GM12878 (cell line): ENCODE data around the gene SACS. TPM values are rescaled to one million over a fixed set of nuclear protein-coding genes. Genes with fewer than 3 reads are reported as not detected.

Experiments
- ATAC-seq: fragments of 200-7000 bp; cut with Tn5 transposase; 3 replicates; pipeline ENCODE4 v1.9.1; 2020; ENCODE audit warnings: mild to moderate bottlenecking, moderate library complexity
- BruUV-seq: library from RNA; stranded (reverse); fragments of 400-500 nt; replicated peaks from 2 replicates; lab custom pipeline; 2021; lab: Mats Ljungman, UMichigan
- CTCF ChIA-PET: fragments of 300-600 bp; sonication (Branson Sonifier 250); formaldehyde crosslinking; extraction: SDS; loops from one replicate; lab custom pipeline; 2021; ENCODE audit warnings: inconsistent platforms; lab: Yijun Ruan, JAX
- POLR2A ChIA-PET: fragments of 350-600 bp; formaldehyde crosslinking; extraction: SDS; loops from one replicate; lab custom pipeline; 2021; ENCODE audit warnings: inconsistent platforms; lab: Charles Lee
- RAD21 ChIA-PET: fragments of 300-600 bp; sonication (Branson Sonifier 250); formaldehyde crosslinking; loops from one replicate; lab custom pipeline; 2023; ENCODE audit warnings: antibody characterized with exemption; ENCODE audit not compliant: unreplicated experiment; lab: Charles Lee
- SMC1A ChIA-PET: fragments of 300-600 bp; sonication (Branson Sonifier 250); formaldehyde crosslinking; loops from one replicate; lab custom pipeline; 2023; ENCODE audit not compliant: unreplicated experiment, uncharacterized antibody; lab: Charles Lee
- DNase-seq: peaks from one replicate; pipeline ENCODE4 v3.0.0-alpha.2; 2011; ENCODE audit warnings: low read depth, low spot score
- FAIRE-seq: peaks from 3 replicates; lab custom pipeline; 2011; peaks lifted over from hg19 to GRCh38; lab: Jason Lieb, UNC
- H2AFZ ChIP-seq: 2 replicates; pipeline ENCODE4 v1.6.0; 2011; ENCODE audit warnings: low read depth, low read length, control low read depth; ENCODE audit not compliant: control insufficient read depth
- H3K27ac ChIP-seq: 2 replicates; pipeline ENCODE4 v1.5.1; 2011; ENCODE audit warnings: control low read depth; ENCODE audit not compliant: control insufficient read depth, insufficient read depth
- H3K27me3 ChIP-seq, 2 experiments: replicated peaks in 1 of 2; 2 replicates each; pipeline versions ENCODE4 v1.6.0 to v1.6.1; 2011; ENCODE audit warnings: low read length in 1 of 2; ENCODE audit not compliant: control insufficient read depth in 2 of 2, insufficient read depth in 2 of 2
- H3K36me3 ChIP-seq, 2 experiments: 2 replicates each; pipeline ENCODE4 v1.5.1; 2011; ENCODE audit warnings: low read length in 1 of 2; ENCODE audit not compliant: control insufficient read depth in 2 of 2, insufficient read depth in 2 of 2
- H3K4me1 ChIP-seq: 2 replicates; pipeline ENCODE4 v1.6.1; 2011; ENCODE audit warnings: mild to moderate bottlenecking, low read length, moderate library complexity, mixed read lengths; ENCODE audit not compliant: control insufficient read depth, insufficient read depth
- H3K4me2 ChIP-seq: 2 replicates; pipeline ENCODE4 v1.6.0; 2011; ENCODE audit warnings: control low read depth; ENCODE audit not compliant: control insufficient read depth, insufficient read depth
- H3K4me3 ChIP-seq: fragments of 200-600 bp; sonication (generic); 2 replicates; pipeline ENCODE4 v1.5.1; 2016
- H3K79me2 ChIP-seq: 2 replicates; pipeline ENCODE4 v1.6.0; 2011; ENCODE audit warnings: low read length; ENCODE audit not compliant: control insufficient read depth, insufficient read depth
- H3K9ac ChIP-seq: 2 replicates; pipeline ENCODE4 v1.8.0; 2011; ENCODE audit warnings: low read length, control low read depth, mixed read lengths; ENCODE audit not compliant: control insufficient read depth, insufficient read depth
- H3K9me3 ChIP-seq: replicated peaks from 3 replicates; pipeline ENCODE4 v1.5.1; 2011; ENCODE audit warnings: mild to moderate bottlenecking, low read length; ENCODE audit not compliant: control insufficient read depth, insufficient read depth
- H4K20me1 ChIP-seq: 2 replicates; pipeline ENCODE4 v1.6.0; 2011; ENCODE audit not compliant: control insufficient read depth, insufficient read depth
- ATF7 ChIP-seq: fragments of 450-650 bp; IDR thresholded peaks from 2 replicates; pipeline ENCODE4 v1.6.1; 2016; ENCODE audit warnings: low read depth, mild to moderate bottlenecking
- BRCA1 ChIP-seq: IDR thresholded peaks from 2 replicates; pipeline ENCODE4 v1.6.1; 2011; ENCODE audit warnings: low read depth, low read length, improper control_type of control experiment
- CREM ChIP-seq: IDR thresholded peaks from 2 replicates; pipeline ENCODE4 v1.6.1; 2014; ENCODE audit warnings: antibody characterized with exemption, low read depth
- IKZF2 ChIP-seq, 2 experiments: fragments of 450-650 bp; IDR thresholded peaks; 2 replicates each; pipeline ENCODE4 v1.6.1; 2017; ENCODE audit warnings: mild to moderate bottlenecking in 2 of 2, moderate library complexity in 2 of 2
- JUNB ChIP-seq: IDR thresholded peaks from 2 replicates; pipeline ENCODE4 v1.6.1; 2016; ENCODE audit warnings: antibody characterized with exemption, mild to moderate bottlenecking
- KLF5 ChIP-seq: fragments of 450-650 bp; IDR thresholded peaks from 2 replicates; pipeline ENCODE4 v1.6.1; 2014; ENCODE audit warnings: mild to moderate bottlenecking; ENCODE audit not compliant: partially characterized antibody
- MTA2 ChIP-seq: fragments of 450-650 bp; IDR thresholded peaks from 2 replicates; pipeline ENCODE4 v1.6.1; 2016; ENCODE audit warnings: low read depth, mild to moderate bottlenecking, moderate library complexity
- NFIC ChIP-seq: IDR thresholded peaks from 2 replicates; pipeline ENCODE4 v1.6.1; 2012; ENCODE audit warnings: low read depth, mild to moderate bottlenecking, inconsistent platforms, low read length, moderate library complexity
- NR2C2 ChIP-seq: IDR thresholded peaks from 2 replicates; pipeline ENCODE4 v1.6.1; 2011; ENCODE audit warnings: borderline replicate concordance, low read depth; ENCODE audit not compliant: control insufficient read depth, insufficient read length
- TAF1 ChIP-seq: IDR thresholded peaks from 2 replicates; pipeline ENCODE4 v1.6.1; 2011; ENCODE audit warnings: mild to moderate bottlenecking, low read depth, low read length, borderline replicate concordance
- WGBS: methylation state at CpG from one replicate; pipeline ENCODE4 v1.1.6; 2016; ENCODE audit warnings: low lambda C conversion rate; ENCODE audit not compliant: insufficient replicate concordance, insufficient coverage; ENCODE audit errors: missing lambda C conversion rate; 5-methylcytosine and 5-hydroxymethylcytosine counted together
- in situ Hi-C: fragments of 300-500 bp; cut with MboI; formaldehyde crosslinking; loops from 9 replicates; pipeline ENCODE4 v1.14.3; 2018; ENCODE audit warnings: mixed read lengths
- intact Hi-C: fragments of 100-400 bp; cut with micrococcal nuclease; formaldehyde crosslinking; loops from one replicate; pipeline ENCODE4 v1.14.2; 2022; ENCODE audit not compliant: unreplicated experiment
- polyA plus RNA-seq, 11 experiments: library from polyadenylated mRNA; depleted of rRNA in 4 of 11; unstranded in 6 of 11; stranded (reverse) in 5 of 11; fragments of >200 nt; fragmentation: Nextera tagmentation in 4 of 11; fragmentation: Illumina TruSeq in 1 of 11; extraction: Ambion mirVana in 4 of 11; extraction: Trizol in 1 of 11; gene quantifications; 1 replicate in 1 of 11; 2 replicates in 10 of 11; pipeline versions ENCODE4 v1.2.1 to v1.2.3, GENCODE V29; 2011 to 2016; ENCODE audit warnings: inconsistent platforms in 2 of 11, missing spikeins in 2 of 11, low read depth in 1 of 11
- total RNA-seq, 4 experiments: library from RNA; depleted of rRNA in 3 of 4; stranded (reverse); fragments of >200 nt in 3 of 4; fragmentation: Illumina TruSeq in 1 of 4; extraction: Trizol in 1 of 4; gene quantifications; 2 replicates each; pipeline versions ENCODE4 v1.2.1 to v1.2.3, GENCODE V29; 2013 to 2021
- TF ChIP-seq, protein P1 (sequence below): IDR thresholded peaks from 2 replicates; pipeline ENCODE4 v1.6.1; 2012; ENCODE audit warnings: improper control_type of control experiment, low read depth, low read length; ENCODE audit not compliant: insufficient replicate concordance
- TF ChIP-seq, protein P2 (sequence below): fragments of 150-350 bp; IDR thresholded peaks from 2 replicates; pipeline ENCODE4 v1.6.1; 2016; ENCODE audit warnings: low read depth, low read length

SACS gene
- total and polyA plus RNA-seq, 10 of the 15 experiments (the other 5 are each of a cell fraction or from before 2014, with no cell fraction given): 9.9 to 74.9 (median 22.1) TPM

DNA sequence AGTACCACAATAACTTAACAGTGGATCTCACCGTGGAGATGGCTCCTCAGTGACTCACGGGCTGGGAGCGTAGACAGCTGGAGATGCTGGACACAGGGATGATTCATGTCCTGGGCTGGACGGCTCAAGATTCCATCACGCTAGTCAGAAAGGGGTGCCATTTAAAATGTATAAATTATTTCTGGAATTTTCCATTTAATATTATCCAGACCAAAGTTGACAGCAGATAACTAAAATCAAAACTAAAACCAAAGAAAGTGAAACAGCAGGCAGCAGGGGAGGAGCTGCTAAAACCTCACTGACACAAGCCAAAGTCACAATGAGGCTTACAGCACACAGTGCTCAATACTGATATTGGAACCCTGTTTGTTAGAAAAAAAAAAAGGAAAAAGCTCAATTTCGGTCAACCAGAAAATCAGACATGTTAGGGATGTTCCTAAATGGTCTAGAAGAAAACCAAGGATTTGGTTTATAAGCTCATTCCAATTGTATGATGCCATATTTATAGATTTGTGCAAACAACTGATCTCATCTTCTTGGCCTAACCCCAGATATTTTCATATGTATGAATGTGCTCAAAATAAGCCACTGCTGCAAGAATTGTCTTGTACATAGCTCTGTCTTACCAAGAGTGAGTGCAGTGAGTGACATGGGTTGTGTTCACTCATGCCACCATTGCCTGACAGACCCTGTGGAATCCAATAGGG lies 111.8 kb downstream of the SACS start:
- WGBS: 79% methylated on average over 6 of the region's 6 CpGs
- Histone ChIP-seq H4K20me1 (no peaks in the 10 kb centered on the region), H3K9me3 (no peaks in the 10 kb centered on the region), H3K9ac (peak overlapping the region; percentile 55), H3K27me3 (no peaks in the 10 kb centered on the region), H3K79me2 (no peaks in the 10 kb centered on the region), H3K4me2 (peak overlapping the region; percentile 78), H3K4me3 (peak overlapping the region; percentile 53), H3K36me3 (no peaks in the 10 kb centered on the region), H2AFZ (peak overlapping the region; percentile 78), H3K4me1 (peaks cover 26% of the 10 kb centered on the region), H3K27ac (peak overlapping the region; percentile 26)
- peak; percentile 35 for DNase-seq
- peak; percentile 93 for ATAC-seq
- no TSS peak for BruUV-seq
- peak; percentile 77 for FAIRE-seq
- in situ Hi-C loops: loop anchor here (5.0 kb wide), 1 partner anchor 519 kb away; no protein-coding TSS in a partner anchor
- CTCF ChIA-PET: interaction anchor here (0.9 to 3.7 kb wide), 10 partner anchors 8 to 568 kb away, joined by 3 to 29 read pairs (median 4); no protein-coding TSS in a partner anchor
- POLR2A ChIA-PET: interaction anchor here (0.6 to 1.3 kb wide), 3 partner anchors 20 to 61 kb away, joined by 3 to 4 read pairs (median 3); no protein-coding TSS in a partner anchor
- intact Hi-C loops: loop anchor here (10.0 kb wide), 1 partner anchor 297 kb away; no protein-coding TSS in a partner anchor
- SMC1A ChIA-PET: interaction anchor here (0.6 to 1.6 kb wide), 12 partner anchors 11 to 1683 kb away, joined by 3 to 7 read pairs (median 4); no protein-coding TSS in a partner anchor
- RAD21 ChIA-PET: interaction anchor here (1.1 to 2.5 kb wide), 7 partner anchors 24 to 529 kb away, joined by 3 to 14 read pairs (median 5); no protein-coding TSS in a partner anchor
- TF ChIP-seq NFIC (peak; percentile 28; the same call in 1 of the 2 replicates), MTA2 (0 out of 2 replicates have a peak, but pooled peaks have one; percentile 18), IKZF2 (IDR thresholded peaks at IDR 0.05) (peak in 1 of 2 experiments; percentile 46; a peak in 2 of 4 replicates), BRCA1 (no peak), KLF5 (no peak), ATF7 (peak; percentile 91), CREM (0 out of 2 replicates have a peak, but pooled peaks have one; percentile 38), NR2C2 (no peak), TAF1 (no peak), JUNB (0 out of 2 replicates have a peak, but pooled peaks have one; percentile 43)
- TF ChIP-seq, protein P1, sequence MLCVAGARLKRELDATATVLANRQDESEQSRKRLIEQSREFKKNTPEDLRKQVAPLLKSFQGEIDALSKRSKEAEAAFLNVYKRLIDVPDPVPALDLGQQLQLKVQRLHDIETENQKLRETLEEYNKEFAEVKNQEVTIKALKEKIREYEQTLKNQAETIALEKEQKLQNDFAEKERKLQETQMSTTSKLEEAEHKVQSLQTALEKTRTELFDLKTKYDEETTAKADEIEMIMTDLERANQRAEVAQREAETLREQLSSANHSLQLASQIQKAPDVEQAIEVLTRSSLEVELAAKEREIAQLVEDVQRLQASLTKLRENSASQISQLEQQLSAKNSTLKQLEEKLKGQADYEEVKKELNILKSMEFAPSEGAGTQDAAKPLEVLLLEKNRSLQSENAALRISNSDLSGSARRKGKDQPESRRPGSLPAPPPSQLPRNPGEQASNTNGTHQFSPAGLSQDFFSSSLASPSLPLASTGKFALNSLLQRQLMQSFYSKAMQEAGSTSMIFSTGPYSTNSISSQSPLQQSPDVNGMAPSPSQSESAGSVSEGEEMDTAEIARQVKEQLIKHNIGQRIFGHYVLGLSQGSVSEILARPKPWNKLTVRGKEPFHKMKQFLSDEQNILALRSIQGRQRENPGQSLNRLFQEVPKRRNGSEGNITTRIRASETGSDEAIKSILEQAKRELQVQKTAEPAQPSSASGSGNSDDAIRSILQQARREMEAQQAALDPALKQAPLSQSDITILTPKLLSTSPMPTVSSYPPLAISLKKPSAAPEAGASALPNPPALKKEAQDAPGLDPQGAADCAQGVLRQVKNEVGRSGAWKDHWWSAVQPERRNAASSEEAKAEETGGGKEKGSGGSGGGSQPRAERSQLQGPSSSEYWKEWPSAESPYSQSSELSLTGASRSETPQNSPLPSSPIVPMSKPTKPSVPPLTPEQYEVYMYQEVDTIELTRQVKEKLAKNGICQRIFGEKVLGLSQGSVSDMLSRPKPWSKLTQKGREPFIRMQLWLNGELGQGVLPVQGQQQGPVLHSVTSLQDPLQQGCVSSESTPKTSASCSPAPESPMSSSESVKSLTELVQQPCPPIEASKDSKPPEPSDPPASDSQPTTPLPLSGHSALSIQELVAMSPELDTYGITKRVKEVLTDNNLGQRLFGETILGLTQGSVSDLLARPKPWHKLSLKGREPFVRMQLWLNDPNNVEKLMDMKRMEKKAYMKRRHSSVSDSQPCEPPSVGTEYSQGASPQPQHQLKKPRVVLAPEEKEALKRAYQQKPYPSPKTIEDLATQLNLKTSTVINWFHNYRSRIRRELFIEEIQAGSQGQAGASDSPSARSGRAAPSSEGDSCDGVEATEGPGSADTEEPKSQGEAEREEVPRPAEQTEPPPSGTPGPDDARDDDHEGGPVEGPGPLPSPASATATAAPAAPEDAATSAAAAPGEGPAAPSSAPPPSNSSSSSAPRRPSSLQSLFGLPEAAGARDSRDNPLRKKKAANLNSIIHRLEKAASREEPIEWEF: peak; percentile 21
- TF ChIP-seq, protein P2, sequence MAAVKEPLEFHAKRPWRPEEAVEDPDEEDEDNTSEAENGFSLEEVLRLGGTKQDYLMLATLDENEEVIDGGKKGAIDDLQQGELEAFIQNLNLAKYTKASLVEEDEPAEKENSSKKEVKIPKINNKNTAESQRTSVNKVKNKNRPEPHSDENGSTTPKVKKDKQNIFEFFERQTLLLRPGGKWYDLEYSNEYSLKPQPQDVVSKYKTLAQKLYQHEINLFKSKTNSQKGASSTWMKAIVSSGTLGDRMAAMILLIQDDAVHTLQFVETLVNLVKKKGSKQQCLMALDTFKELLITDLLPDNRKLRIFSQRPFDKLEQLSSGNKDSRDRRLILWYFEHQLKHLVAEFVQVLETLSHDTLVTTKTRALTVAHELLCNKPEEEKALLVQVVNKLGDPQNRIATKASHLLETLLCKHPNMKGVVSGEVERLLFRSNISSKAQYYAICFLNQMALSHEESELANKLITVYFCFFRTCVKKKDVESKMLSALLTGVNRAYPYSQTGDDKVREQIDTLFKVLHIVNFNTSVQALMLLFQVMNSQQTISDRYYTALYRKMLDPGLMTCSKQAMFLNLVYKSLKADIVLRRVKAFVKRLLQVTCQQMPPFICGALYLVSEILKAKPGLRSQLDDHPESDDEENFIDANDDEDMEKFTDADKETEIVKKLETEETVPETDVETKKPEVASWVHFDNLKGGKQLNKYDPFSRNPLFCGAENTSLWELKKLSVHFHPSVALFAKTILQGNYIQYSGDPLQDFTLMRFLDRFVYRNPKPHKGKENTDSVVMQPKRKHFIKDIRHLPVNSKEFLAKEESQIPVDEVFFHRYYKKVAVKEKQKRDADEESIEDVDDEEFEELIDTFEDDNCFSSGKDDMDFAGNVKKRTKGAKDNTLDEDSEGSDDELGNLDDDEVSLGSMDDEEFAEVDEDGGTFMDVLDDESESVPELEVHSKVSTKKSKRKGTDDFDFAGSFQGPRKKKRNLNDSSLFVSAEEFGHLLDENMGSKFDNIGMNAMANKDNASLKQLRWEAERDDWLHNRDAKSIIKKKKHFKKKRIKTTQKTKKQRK: no peak
